Measurements from ENCODE around the gene NPLOC4.

The NPLOC4 gene

DNA sequence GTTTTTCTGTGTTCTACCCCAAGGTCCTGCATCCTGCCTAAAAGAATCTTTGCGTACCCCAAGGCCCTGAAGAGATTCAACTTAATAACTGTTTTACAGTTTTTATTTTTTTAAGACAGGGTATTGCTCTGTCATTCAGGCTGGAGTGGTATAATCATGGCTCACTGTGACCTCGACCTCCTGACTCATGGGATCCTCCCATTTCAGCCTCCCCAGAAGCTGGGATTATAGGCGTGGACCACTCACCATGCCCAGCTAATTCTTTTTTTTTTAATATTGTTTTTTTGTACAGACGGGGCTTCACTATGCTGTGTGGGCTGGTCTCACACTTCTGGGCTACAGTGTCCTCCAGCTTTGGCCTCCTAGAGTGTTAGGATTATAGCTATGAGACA lies 75.4 kb downstream of the NPLOC4 start:
- no peak for DNase-seq

DNA sequence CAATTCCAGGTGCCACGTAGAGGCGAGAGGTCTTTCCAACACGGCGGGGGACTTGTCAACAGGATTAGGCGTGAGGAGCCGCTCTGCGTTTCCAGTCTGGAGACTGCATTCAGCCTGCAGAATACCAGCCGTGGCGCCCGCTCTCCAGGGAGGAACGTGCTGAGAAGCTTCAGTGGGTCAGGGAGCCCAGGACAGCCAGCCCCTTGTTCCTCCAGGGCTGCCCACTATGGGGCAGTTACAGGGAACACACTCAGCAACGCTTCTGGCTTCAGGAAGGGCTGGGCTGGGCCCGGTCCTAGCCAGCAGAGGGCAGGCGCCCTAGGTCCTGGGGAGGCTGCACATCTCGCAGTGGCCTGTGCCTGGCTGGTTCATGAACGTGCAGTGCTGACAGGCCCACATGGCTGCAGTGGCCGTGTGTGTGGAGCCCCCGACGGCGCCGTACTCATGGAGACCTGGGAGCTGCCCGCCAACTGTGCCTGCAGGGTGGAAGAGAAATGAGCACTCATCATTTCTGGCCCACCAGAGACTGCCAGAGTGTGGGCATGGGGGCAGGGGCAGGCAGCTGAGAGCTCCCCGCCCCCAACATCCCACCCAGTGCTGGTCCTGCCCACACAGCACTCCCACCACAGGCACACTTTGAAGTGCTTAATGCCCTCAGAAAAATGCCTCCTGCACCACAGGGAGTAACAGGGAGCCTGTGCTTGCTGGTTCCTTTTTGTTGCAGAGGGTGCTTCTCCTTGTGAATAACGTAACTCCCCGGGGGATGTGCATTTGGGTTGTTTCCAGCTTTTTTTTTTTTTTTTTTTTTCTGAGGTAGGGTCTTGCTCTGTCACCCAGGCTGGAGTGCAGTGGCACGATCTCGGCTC lies 77.7 kb downstream of the NPLOC4 start:
- DNase-seq = no peak

DNA sequence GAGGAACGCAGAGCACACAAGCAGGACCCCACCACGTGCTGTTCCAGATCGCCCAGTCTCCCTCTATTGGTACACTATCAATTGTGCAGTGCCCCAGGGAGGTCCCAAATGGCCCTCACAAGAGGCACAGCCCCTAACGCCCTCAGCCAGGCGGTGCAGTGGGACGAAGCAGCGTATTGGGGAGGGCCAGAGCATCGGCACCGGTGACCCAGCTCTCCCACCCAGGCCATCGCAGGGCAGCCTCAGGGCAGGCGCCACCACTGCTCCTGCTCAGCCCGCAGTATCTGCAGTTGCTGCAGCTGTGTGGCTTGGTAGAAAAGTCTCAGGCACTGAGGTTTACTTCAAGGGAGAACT lies 78.8 kb downstream of the NPLOC4 start:
- DNase-seq = no peak

GRCh38 chr17:81557276-81558114 lies 79.4 kb downstream of the NPLOC4 start:
- no peak for DNase-seq

DNA sequence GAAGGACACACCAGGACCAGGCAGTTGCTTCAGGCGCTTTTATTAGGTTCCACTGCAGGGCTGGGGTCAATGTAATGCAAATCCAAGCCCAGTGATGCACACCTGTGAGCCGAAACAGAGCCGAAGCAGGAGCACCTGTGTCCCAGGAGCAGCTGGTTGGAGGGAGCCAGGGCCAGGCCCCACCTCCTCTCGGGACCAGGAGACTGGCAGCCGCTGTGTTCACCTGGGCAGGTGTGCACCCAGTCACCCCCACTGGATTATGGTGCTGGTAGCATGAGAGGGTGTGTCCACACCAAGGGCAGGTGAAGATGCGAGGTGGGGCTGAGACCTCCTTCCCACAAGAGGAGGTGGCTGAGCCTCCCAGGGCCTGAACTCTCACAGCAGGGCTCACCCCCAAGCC lies 80.0 kb downstream of the NPLOC4 start:
- DNase-seq = no peak

DNA sequence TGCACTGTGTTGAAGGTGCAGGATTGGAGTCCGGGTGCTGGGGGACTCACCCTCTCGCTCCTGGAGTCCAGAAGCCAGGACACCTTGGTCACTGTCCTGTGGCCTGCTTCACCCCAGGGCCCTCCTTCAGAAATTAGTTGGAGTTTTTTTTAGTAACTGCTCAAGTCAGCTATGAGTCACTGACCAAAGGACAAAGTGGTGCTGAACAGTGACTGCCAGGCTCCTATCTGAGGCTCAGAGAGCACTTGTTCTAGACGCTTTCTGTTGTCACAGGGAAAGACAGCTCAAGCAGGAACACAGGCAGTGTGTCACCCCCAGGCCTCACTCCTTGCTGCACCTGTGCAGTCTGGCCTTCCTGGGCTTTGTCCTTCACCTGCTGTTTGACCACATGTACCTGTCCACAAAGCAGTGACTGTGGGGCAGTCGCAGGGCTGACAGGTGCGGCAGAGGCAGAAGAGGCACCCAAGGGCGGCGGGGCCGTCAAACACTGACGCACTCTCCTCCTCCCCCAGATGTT lies 80.7 kb downstream of the NPLOC4 start:
- no peak for DNase-seq

GRCh38 chr17:81553616-81554181 lies 83.2 kb downstream of the NPLOC4 start:
- peak; percentile 55 for DNase-seq

DNA sequence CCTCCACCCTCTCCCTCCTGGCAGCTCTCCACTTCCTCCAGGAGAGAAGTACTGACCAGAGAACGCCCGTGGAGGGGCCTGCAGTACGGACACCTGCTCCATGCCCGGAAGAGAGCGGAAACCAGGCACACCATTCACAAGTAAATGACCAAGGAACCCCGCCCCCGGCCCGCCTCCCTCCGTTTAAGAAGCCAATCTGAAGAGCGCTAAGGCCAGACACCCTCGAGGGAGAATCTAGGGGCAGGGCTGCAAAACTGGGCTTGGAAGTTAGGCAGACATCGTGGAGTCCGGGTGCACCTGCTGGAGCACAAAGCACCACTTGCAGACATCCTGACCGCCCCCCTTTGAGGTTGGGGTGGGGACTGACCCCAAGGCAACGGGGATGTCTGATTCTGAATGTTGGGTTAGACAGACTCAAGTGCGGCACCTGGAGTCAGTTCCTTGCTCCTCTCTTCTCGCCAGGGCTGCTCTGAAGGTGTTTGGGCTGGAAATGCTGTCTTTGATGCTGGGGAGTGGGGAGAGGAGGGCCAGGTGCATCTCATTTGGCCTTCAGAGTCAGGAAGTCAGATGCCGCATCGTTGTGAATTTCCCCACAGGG lies 83.8 kb downstream of the NPLOC4 start:
- peak; percentile 84 for DNase-seq

DNA sequence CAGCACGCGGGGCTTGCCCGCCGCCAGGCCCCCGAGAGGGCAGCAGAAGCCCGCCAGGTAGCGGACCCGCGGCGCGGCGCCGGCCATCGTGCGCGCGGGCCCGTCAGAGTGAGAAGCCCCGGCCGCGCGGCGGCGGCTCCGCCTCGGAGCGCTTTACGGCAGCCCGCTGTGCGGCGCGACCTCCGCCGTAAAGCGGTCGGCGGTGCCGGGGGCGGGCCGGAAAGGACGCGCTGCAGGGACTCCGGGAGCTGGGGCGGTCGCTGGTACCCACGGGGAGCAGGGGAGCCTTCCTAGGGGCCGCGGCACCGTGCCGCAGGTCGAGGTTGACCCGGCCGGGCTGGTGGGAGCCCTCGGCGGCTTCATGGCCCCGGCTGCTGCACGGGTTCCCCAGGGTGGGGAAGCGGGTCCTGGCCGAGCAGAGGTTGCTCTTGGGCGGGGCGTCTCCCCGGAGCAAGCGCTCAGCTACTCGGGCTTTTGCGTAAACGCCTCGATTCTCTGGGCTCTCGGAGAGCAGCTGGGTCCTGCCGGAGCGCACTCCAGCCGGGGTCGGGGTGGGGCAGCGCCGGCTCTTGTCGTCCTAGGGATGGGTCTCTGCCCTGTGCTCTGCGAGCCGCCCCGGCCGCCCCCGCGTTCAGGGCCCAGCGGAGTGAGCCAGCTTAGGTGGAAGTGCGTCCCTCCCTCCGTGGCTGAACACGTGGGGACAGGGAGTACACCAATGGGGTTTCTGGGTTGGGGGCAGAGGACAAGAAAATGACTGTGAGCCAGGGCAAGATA lies 84.5 kb downstream of the NPLOC4 start, which contains the start of gene FAAP100:
Gene FAAP100, minus strand, starts transcription at position 110 of the 774 bp plus-strand sequence. Its CDS starts 23 bp downstream, at position 87.
- DNase-seq = peak; percentile 45

GRCh38 chr17:81551458-81552243 lies 85.3 kb downstream of the NPLOC4 start:
- DNase-seq = no peak

- DNase-seq = no peak
Measured at GRCh38 chr17:81550830-81551457, 86.0 kb downstream of the NPLOC4 start.

GRCh38 chr17:81550285-81550684 lies 86.6 kb downstream of the NPLOC4 start:
- no peak for DNase-seq

GRCh38 chr17:81549826-81550225 lies 87.1 kb downstream of the NPLOC4 start:
- no peak for DNase-seq

- DNase-seq = no peak
Measured at GRCh38 chr17:81549031-81549557, 87.8 kb downstream of the NPLOC4 start.

DNA sequence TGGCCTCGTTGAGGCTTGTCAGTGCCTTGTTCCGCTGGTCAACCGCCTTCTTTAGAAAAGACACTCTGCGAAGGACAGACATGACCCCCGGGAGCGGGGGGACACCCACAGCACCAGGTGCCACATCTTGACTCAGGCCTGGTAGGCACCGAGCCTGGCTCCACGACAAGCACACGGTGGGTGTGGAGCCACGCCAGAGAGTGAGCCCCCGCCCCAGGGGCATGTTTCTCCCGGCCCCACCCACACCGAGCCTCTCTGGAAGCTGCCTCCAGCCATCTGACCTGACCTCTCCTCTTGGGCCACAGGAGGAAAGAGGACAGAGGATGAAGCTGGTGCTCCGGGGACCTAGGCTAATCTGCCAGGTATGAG lies 89.3 kb downstream of the NPLOC4 start:
- DNase-seq = no peak

DNA sequence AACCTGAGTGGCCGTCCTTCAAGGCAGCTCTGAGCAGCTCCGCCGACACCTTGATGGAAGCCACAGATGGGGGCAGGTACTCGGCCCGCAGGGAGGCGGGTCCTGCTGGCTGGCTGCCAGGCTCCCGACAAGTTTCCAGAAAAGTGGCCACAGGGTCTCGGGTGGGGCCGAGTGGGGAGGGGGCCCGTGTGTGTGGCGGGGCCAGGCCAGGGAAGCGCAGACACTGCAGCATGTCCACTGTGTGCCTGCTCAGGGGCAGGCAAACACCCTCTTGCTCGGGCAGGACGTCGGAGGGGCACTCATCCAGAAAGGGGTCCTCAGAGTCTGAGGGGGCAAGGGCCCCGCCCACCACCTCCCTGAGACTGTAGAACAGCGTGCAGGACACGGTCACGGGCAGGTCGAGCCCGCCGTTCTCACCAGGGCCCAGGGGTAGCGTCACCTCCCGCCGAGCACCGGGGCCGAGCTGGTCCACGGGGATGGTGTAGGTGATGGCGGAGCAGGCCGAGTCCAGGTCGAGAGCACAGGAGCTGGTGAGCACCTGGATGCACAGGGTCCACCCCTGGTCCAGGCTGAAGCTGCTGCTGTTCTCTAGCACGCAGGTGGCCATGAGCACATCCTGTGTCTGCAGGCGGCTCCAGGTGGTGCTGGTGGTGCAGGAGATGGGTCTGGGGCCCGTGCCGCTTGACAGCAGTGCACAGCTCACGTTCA lies 89.9 kb downstream of the NPLOC4 start:
- DNase-seq = no peak

DNA sequence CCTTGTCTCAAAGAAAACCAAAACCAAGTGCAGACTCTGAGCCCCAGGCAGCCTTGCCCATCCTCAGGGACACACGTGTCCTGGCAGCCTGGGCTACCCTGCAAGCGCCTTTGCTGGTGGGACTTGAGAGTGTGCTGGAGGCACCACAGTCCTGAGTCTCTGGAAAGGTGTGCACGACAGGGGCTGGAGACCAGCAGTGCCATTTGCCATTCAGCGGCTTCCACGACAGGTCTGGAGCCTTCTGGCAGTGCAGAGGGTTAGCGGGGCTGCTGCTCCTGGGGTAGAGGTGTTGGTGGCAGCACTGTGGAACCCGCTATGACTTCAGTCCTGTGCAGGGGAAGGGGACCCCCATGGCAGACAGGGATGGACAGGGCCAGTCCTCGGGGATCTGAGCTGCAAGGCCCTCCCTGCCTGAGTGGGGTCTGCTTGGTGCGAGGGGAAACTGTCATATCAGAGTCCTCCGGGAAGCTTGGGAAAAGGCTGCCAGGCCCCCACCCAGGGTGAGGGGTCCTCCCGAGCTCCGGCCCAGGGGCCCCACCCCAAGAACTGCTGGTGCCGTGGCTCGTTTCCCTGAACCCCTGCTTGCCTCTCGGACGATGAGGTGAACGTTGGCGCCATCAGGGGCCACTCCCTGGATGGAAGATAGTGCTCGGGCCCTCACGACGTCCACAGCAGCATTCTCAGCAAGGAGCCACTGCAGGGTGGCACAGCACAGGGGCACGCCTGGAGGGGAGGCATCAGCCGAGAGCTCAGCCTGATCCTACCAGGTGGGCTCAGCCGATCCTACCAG lies 91.6 kb downstream of the NPLOC4 start:
- DNase-seq = no peak

- no peak for DNase-seq
Measured at GRCh38 chr17:81544281-81544974, 92.5 kb downstream of the NPLOC4 start.

Data from NCI-H2029 (cell line).